ENCODE results near the gene GARIN3. TPM values are rescaled to one million over a fixed set of nuclear protein-coding genes. Genes with fewer than 3 reads are reported as not detected.

The GARIN3 gene
- total RNA-seq, 1 donor: not detected

GRCh38 chr5:157182143-157182757, 16.2 kb upstream of the GARIN3 start:
- no peak for DNase-seq (ENCODE audit: low read depth)
- no peak for TF ChIP-seq CTCF (IDR thresholded peaks at IDR 0.05; ENCODE audit: insufficient read depth, low read depth, low read length)
- H3K4me3 ChIP-seq (ENCODE audit: low read depth, low read length): no peak overlapping the region

GRCh38 chr5:157180374-157181264, 14.6 kb upstream of the GARIN3 start, which contains the start of gene ITK:
Gene ITK (plus strand): TSS chr5:157180840. CDS start chr5:157180978, 138 bp downstream.
- no peak for TF ChIP-seq CTCF (IDR thresholded peaks at IDR 0.05; ENCODE audit: insufficient read depth, low read depth, low read length)
- no peak for DNase-seq (ENCODE audit: low read depth)
- H3K4me3 ChIP-seq (ENCODE audit: low read depth, low read length): no peak within 1 kb of the TSS

- no peak for TF ChIP-seq CTCF (IDR thresholded peaks at IDR 0.05; ENCODE audit: insufficient read depth, low read depth, low read length)
- H3K4me3 ChIP-seq (ENCODE audit: low read depth, low read length): no peak overlapping the region
- no peak for DNase-seq (ENCODE audit: low read depth)
These were observed 12.9 kb upstream of the GARIN3 start for GRCh38 chr5:157178966-157179365.

GRCh38 chr5:157177953-157178352, 11.9 kb upstream of the GARIN3 start:
- no peak overlapping the region for H3K4me3 ChIP-seq (ENCODE audit: low read depth, low read length)
- no peak for DNase-seq (ENCODE audit: low read depth)
- no peak for TF ChIP-seq CTCF (IDR thresholded peaks at IDR 0.05; ENCODE audit: insufficient read depth, low read depth, low read length)

- no peak overlapping the region for H3K4me3 ChIP-seq (ENCODE audit: low read depth, low read length)
- no peak for DNase-seq (ENCODE audit: low read depth)
- TF ChIP-seq CTCF (IDR thresholded peaks at IDR 0.05; ENCODE audit: insufficient read depth, low read depth, low read length): no peak
These were observed 9.1 kb upstream of the GARIN3 start for GRCh38 chr5:157175071-157175612.

- no peak overlapping the region for H3K4me3 ChIP-seq (ENCODE audit: low read depth, low read length)
- no peak for TF ChIP-seq CTCF (IDR thresholded peaks at IDR 0.05; ENCODE audit: insufficient read depth, low read depth, low read length)
- no peak for DNase-seq (ENCODE audit: low read depth)
These were observed 6.3 kb upstream of the GARIN3 start for GRCh38 chr5:157172403-157172802.

Data from fibroblast of villous mesenchyme (primary cell).